OCI-M2 (cell line): Measurements from ENCODE around the gene GOLIM4.

ENCODE experiments used
- DNase-seq: peaks from one replicate; lab custom pipeline; 2025; ENCODE audit not compliant: unreplicated experiment; lab: John Stamatoyannopoulos, UW

Gene GOLIM4

DNA sequence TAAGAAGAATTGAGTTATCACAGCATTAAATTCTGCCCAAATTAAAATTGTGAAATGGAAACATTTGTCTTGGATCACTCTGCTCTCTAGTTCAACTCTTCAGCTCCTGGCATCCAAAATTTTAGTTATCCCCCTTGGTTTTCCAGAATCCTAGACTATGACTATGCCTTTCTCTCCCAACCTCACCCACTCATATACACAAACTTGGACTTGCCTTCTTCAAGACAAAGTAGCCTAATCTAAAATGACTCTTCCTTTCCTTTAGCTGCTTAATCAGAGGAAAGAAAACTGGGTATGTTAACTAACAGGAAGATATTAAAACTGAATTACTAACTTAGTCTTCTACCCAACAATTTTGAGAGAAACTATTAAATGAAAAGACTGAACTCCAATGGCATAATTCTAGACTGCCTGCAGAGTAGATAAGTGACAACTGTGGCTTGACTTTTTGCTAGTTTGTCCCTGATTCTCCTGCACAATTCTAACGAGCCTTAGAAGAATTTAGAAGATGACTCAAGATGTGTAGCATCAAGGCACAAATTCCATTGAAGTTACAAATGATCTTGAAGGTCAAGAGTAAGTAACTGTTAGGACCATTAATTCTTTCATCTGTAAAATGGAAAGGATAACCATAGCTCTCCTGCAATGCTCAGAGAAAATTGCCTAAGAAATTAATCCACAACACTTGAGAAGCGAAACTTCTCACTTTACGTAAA is 5.2 kb upstream of the GOLIM4 start:
- no peak for DNase-seq

DNA sequence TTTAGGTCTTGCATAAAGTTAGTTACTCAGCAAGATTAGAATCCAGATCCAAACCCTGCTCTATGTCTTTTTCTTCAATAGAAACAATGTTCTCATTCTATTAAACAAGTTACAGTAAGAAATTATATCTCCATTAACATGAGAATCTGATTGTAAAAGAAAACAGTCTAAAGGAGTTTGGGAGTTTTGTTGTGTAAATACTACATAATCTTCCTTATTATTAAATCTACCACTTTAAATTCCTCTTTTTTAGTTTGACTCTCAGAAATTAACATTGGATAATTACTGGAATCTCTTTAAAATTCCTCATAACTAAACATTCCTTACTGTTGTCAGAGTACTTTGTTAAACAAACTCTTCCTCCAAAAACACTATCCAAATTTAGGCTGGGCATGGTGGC is 1.7 kb upstream of the GOLIM4 start:
- DNase-seq = no peak

GRCh38 chr3:168096210-168096652 is 507 bp upstream of the GOLIM4 start:
- peak; percentile 77 for DNase-seq

- no peak for DNase-seq
These were observed 680 bp downstream of the GOLIM4 start for GRCh38 chr3:168094877-168095610.

DNA sequence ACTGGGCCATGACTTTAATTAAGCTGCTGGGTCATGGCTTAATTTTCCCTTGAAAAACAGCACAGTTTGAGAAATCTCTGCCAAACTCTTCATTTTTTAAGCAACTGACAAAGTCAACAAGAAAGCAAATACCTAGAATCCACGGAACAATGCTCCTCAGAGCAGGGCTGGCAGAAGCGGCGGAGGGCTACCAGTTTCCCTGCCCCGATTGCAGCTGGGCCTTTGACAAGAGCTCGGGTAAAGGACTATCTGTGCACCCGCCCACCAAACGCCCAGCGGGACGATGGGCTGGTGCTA is 1.2 kb downstream of the GOLIM4 start:
- DNase-seq = no peak

- DNase-seq = no peak
These were observed 1.9 kb downstream of the GOLIM4 start for GRCh38 chr3:168093790-168094189.

DNA sequence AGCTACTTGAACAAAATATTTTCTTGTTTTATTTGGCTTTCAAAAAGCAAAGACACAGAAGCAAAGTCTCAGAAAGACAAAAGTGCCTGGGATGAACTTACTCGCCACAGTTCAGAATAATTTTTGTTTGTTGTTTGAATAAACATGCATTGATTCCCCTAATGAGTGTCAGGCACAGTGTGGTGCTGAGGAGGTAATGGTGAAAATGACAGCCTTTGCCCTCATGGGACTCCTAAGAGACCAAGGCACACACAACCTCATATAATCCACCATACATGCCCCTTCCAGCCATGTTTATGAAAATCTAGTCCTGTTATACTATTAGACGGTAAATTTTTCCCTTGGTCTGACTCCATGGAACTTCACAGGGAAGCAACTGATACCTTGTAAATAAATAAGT is 2.5 kb downstream of the GOLIM4 start:
- no peak for DNase-seq

DNA sequence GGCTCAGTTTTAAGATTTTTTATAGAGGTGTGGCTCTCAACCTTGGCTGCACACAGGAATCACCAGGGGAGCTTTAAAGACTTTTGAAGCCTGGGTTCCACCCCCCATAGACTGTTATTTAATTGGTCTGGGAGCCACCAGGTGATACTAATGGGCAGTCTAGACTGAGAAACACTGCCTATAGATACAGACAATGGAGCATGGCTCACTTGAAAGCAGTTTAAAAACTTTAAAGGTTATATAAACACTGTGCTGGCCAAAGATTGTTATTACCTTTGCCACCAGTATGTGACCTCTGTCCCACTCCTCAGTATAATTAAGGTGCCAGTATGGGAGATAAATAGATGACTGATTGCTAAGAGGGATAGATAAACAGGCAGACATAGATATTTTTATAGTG is 3.8 kb downstream of the GOLIM4 start:
- no peak for DNase-seq

DNA sequence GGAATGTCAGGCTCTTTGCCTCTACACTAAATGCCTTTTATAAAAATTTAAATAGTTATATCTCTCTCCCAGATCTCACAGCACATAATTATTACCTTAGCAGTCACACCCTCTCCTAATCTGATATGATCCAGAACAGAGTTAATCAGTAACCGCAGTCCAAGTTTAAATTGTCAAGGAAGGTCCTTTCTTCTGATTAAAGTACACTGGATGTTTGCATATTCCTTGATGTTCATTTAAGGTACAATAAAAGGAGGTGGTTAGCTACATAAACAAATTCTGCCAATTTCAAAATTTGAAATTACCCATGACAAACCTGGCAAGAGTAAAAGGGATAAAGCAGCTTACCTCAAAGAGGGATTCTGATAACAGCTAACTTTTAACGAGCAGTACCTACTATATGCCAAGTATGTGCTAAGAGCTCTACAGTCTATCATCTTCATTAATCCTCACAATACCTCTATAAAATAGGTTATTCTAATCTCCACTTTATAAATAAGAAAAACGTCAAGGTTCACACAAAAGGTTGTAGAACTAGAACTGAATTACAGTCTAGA is 4.3 kb downstream of the GOLIM4 start:
- DNase-seq = no peak

GRCh38 chr3:168090306-168091085 is 5.2 kb downstream of the GOLIM4 start:
- no peak for DNase-seq

GRCh38 chr3:168089179-168089771 is 6.4 kb downstream of the GOLIM4 start:
- DNase-seq = no peak

DNA sequence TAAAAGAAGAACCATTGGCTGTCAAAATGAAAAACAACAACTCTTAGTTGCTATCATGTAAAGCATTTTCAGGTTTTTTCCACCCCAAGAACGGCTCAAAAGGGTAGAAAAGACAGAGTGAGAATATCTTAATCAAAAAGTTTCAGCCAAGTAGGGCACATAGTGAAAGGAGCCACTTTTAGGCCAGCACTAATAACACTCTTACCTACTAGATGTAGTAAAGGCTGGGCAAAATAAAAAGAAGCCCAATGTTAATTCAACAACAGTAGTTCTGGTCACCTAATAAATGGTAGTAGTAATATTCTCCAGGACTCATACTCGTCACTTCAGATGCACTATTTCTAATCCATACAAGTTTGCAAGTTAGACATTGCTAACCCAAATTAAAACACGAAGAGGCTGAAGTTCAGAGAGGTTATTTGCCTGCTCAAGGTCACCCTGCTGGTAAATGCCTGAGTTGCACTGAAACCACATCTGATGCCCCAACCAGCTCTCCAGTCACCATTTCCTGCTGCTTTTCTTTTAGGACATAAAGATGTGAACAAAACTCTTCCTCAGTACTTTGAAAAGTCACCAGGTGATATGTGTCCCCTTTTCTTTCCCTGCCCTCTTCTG is 7.5 kb downstream of the GOLIM4 start:
- peak; percentile 11 for DNase-seq

DNA sequence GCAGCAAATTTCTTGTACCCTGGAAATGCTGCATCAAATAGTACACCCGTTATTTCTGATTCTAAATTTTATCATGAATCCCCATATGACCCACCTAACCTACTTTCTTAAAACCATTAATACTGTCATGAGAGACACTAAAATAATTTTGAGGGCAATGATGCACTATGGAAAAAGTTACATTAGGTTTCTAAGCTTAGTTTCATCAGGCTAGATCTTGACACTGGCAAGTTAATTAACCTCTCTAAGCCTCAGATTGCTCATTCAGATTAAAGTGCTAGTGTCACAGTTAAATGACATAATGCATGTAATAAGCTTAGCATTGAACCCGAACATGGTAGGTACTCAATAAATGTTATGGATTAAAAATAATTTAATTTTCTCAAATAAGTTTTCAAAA is 8.2 kb downstream of the GOLIM4 start:
- DNase-seq = no peak

- no peak for DNase-seq
These were observed 9.0 kb downstream of the GOLIM4 start for GRCh38 chr3:168086541-168087260.

- DNase-seq = no peak
These were observed 10.1 kb downstream of the GOLIM4 start for GRCh38 chr3:168085491-168086119.

GRCh38 chr3:168083906-168084305 is 11.8 kb downstream of the GOLIM4 start:
- DNase-seq = no peak

- DNase-seq = no peak
These were observed 13.9 kb downstream of the GOLIM4 start for GRCh38 chr3:168081856-168082255.

GRCh38 chr3:168081171-168081771 is 14.5 kb downstream of the GOLIM4 start:
- no peak for DNase-seq

GRCh38 chr3:168080499-168081170 is 15.1 kb downstream of the GOLIM4 start:
- DNase-seq = no peak
